C4-2B (cell line): Measurements from ENCODE around the gene SYT1.

Experiments used
- H3K27ac ChIP-seq: fragments of 450-650 bp; 2 replicates; pipeline ENCODE4 v1.5.1; 2017
- ZFX ChIP-seq: fragments of 450-650 bp; IDR thresholded peaks from 2 replicates; pipeline ENCODE4 v1.6.1; 2017
- TF ChIP-seq, protein P1 (sequence below): fragments of 450-650 bp; conservative IDR thresholded peaks from 2 replicates; pipeline ENCODE4 v1.5.1; 2017; ENCODE audit warnings: mild to moderate bottlenecking

The SYT1 gene

GRCh38 chr12:79267580-79267979 lies 403.0 kb downstream of the SYT1 start:
- no peak overlapping the region for H3K27ac ChIP-seq

DNA sequence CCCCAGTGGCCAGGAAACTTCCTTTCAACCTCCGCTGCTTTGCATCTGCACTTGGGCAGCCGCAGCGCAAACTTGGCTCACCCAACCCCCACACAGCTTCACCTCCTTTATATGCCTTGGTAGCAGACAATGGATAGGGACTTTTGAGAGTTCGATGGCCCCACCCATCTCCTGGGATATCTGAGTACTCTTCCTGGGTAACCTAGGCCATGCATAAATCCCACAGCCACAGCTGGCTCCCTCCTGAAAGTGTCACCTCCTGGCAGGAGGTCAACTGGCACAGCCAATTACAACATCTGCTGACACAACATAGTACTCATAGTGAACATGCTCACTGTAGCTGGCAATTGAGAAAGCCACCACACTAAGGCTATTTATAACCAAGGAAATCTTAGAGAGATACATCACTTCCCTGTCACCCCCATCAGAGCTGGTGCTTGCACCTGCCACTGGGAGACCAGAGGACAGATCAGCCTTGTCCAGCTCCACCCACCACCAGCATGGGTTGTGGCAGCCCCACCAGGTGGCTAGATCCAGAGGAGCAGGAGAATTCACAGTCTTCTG lies 410.0 kb downstream of the SYT1 start:
- H3K27ac ChIP-seq, result no peak overlapping the region
- TF ChIP-seq, protein P1, sequence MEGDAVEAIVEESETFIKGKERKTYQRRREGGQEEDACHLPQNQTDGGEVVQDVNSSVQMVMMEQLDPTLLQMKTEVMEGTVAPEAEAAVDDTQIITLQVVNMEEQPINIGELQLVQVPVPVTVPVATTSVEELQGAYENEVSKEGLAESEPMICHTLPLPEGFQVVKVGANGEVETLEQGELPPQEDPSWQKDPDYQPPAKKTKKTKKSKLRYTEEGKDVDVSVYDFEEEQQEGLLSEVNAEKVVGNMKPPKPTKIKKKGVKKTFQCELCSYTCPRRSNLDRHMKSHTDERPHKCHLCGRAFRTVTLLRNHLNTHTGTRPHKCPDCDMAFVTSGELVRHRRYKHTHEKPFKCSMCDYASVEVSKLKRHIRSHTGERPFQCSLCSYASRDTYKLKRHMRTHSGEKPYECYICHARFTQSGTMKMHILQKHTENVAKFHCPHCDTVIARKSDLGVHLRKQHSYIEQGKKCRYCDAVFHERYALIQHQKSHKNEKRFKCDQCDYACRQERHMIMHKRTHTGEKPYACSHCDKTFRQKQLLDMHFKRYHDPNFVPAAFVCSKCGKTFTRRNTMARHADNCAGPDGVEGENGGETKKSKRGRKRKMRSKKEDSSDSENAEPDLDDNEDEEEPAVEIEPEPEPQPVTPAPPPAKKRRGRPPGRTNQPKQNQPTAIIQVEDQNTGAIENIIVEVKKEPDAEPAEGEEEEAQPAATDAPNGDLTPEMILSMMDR, result no peak
- no peak for TF ChIP-seq ZFX

More at GRCh38 chr12:79267580-79267979, 403.0 kb downstream of the SYT1 start:
- TF ChIP-seq ZFX, result no peak
- TF ChIP-seq, protein P1, result no peak

- TF ChIP-seq ZFX, result no peak
- TF ChIP-seq, protein P1, result no peak
- no peak overlapping the region for H3K27ac ChIP-seq
Measured at GRCh38 chr12:79275631-79276030, 411.1 kb downstream of the SYT1 start.

- no peak for TF ChIP-seq ZFX
- TF ChIP-seq, protein P1, result no peak
- H3K27ac ChIP-seq, result no peak overlapping the region
Measured at GRCh38 chr12:79283364-79283763, 418.8 kb downstream of the SYT1 start.

GRCh38 chr12:79288911-79289310 lies 424.3 kb downstream of the SYT1 start:
- TF ChIP-seq, protein P1, result no peak
- TF ChIP-seq ZFX, result no peak
- H3K27ac ChIP-seq, result no peak overlapping the region

GRCh38 chr12:79291711-79292110 lies 427.1 kb downstream of the SYT1 start:
- TF ChIP-seq, protein P1, result no peak
- TF ChIP-seq ZFX, result no peak
- H3K27ac ChIP-seq, result no peak overlapping the region

DNA sequence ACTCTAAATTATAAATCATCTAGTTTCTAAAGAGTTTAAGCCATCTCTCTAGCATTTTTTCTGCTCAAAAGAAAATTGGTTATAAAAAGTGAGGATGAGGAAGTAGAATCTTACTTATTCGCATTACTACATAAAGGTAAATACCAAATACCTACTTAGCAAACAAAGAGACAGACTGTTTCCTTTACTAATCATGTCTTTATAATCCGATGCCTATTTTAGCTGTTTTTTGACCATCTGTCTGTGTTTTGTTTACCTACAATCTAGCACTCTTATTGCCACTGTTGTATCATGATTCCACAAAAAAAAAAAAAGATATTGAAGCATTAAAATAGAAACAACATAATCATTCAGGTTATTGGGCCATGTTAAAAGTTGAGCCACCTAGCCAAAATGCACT lies 430.0 kb downstream of the SYT1 start:
- TF ChIP-seq, protein P1, result no peak
- TF ChIP-seq ZFX, result no peak
- no peak overlapping the region for H3K27ac ChIP-seq
